AG10803 (cell line): Measurements from ENCODE around the gene UBR2.

ENCODE experiments used
- DNase-seq: peaks from one replicate; pipeline ENCODE4 v3.0.0; 2010; ENCODE audit warnings: low read depth
- H3K4me3 ChIP-seq: 2 replicates; pipeline ENCODE4 v1.5.1; 2011; ENCODE audit warnings: mild to moderate bottlenecking, low read length, control low read depth
- TF ChIP-seq, protein P1 (sequence below): conservative IDR thresholded peaks from 2 replicates; pipeline ENCODE4 v1.5.1; 2011; ENCODE audit warnings: mild to moderate bottlenecking, low read length, control low read depth, inconsistent platforms

Gene UBR2

GRCh38 chr6:42525206-42525605 lies 38.6 kb upstream of the UBR2 start:
- TF ChIP-seq, protein P1, sequence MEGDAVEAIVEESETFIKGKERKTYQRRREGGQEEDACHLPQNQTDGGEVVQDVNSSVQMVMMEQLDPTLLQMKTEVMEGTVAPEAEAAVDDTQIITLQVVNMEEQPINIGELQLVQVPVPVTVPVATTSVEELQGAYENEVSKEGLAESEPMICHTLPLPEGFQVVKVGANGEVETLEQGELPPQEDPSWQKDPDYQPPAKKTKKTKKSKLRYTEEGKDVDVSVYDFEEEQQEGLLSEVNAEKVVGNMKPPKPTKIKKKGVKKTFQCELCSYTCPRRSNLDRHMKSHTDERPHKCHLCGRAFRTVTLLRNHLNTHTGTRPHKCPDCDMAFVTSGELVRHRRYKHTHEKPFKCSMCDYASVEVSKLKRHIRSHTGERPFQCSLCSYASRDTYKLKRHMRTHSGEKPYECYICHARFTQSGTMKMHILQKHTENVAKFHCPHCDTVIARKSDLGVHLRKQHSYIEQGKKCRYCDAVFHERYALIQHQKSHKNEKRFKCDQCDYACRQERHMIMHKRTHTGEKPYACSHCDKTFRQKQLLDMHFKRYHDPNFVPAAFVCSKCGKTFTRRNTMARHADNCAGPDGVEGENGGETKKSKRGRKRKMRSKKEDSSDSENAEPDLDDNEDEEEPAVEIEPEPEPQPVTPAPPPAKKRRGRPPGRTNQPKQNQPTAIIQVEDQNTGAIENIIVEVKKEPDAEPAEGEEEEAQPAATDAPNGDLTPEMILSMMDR = no peak
- DNase-seq = no peak
- no peak overlapping the region for H3K4me3 ChIP-seq

DNA sequence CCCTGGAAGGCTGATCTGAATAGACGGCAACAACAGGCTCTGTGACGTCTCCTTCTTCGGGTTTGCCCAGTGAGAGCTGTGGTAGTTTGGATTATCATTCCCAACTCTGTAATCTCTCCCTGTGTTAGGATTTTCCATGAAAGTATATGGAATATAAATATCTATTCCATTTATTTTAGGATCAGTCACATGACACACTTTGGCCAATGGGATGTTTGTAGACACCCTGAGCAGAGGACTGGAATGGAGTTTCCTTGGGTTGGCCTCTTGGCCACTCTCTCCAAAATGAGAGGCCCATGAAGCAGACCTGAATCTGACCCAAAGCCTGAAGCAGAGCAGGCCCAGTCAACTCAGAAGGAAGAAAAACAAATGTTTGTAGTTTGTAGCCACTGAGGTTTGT lies 37.2 kb upstream of the UBR2 start:
- H3K4me3 ChIP-seq = no peak overlapping the region
- DNase-seq = no peak
- TF ChIP-seq, protein P1 = no peak

GRCh38 chr6:42527204-42527603 lies 36.6 kb upstream of the UBR2 start:
- no peak overlapping the region for H3K4me3 ChIP-seq
- TF ChIP-seq, protein P1 = no peak
- no peak for DNase-seq

- no peak overlapping the region for H3K4me3 ChIP-seq
- TF ChIP-seq, protein P1 = no peak
- no peak for DNase-seq
These were observed 33.5 kb upstream of the UBR2 start for GRCh38 chr6:42530296-42530695.

DNA sequence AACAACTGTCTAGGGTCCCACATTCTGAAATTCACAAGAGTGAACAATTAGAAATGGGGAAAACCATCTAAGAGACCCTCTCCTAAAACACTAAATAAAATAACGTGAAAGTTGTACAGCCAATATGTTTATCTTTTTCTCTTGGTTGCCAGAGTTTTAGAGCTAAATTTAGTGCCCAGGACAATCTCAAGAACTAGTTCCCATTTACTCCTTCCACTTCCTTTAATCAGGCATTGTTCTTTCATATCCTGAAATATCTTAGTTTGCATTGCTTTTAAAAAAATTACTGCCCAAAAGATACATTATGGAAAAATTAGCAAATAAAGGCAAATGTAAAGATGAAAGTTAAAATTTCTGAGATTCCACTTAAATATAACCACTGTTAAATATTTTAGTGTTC lies 33.1 kb upstream of the UBR2 start:
- no peak for DNase-seq
- TF ChIP-seq, protein P1 = no peak
- H3K4me3 ChIP-seq = no peak overlapping the region

- no peak overlapping the region for H3K4me3 ChIP-seq
- TF ChIP-seq, protein P1 = peak; percentile 89
- DNase-seq = peak; percentile 77
These were observed 31.7 kb upstream of the UBR2 start for GRCh38 chr6:42532038-42532669.

DNA sequence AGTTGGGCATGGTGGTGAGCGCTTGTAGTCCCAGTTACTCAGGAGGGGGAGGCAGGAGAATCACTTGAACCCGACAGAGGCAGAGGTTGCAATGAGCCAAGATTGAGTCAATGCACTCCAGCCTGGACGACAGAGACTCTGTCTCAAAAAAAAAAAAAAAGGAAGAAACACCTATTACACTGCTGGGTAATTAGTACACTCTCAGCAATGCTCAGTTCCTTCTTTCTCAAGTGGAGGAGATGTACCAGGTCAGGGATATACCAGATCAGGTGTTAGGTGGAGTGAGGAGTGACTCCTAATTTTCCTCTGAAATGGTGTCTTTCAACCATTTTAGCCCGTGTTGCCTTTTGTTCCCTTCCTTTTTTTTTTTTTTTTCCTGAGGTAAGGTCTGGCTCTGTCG lies 30.0 kb upstream of the UBR2 start:
- no peak overlapping the region for H3K4me3 ChIP-seq
- TF ChIP-seq, protein P1 = no peak
- no peak for DNase-seq
